H54 (cell line): ENCODE results near the gene GPRIN1.
"Not testable (repeated sequence)": the region's sequence is repeated elsewhere in the genome, so short reads cannot be mapped to it uniquely, and the experiment has no call there.

Experiments
- DNase-seq: peaks from one replicate; pipeline ENCODE4 v3.0.0; 2011; ENCODE audit warnings: low spot score, mixed read lengths; ENCODE audit not compliant: insufficient read length
- FAIRE-seq: peaks from 3 replicates; lab custom pipeline; 2011; peaks lifted over from hg19 to GRCh38; lab: Jason Lieb, UNC
- POLR2A ChIP-seq: IDR thresholded peaks from 2 replicates; pipeline ENCODE4 v1.6.1; 2011; ENCODE audit warnings: low read depth, mild to moderate bottlenecking, low read length

The GPRIN1 gene

DNA sequence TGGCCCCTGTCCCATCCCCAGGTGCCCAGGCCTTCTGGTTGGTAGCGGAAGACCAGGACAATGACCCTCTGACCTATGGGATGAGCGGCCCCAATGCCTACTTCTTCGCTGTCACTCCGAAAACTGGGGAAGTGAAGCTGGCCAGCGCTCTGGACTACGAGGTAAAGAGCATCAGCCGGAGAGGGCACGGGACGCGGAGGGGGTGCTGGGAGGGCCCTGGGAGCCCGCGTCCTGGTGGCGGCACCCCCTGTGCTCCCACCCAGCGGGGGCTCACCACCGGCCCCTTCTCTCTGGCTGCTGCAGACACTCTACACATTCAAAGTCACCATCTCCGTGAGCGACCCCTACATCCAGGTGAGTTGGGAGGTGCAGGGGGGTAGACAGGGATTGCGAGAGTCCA, 41.3 kb downstream of the GPRIN1 start:
- no peak for TF ChIP-seq POLR2A
- DNase-seq = no peak
- FAIRE-seq = no peak

- DNase-seq = no peak
- TF ChIP-seq POLR2A = no peak
- no peak for FAIRE-seq
Measured at GRCh38 chr5:176565760-176566288, 44.1 kb downstream of the GPRIN1 start.

- no peak for DNase-seq
- no peak for TF ChIP-seq POLR2A
- FAIRE-seq = no peak
Measured at GRCh38 chr5:176564002-176564401, 46.0 kb downstream of the GPRIN1 start.

GRCh38 chr5:176562189-176562588, 47.8 kb downstream of the GPRIN1 start:
- DNase-seq = no peak
- no peak for TF ChIP-seq POLR2A
- FAIRE-seq = no peak

DNA sequence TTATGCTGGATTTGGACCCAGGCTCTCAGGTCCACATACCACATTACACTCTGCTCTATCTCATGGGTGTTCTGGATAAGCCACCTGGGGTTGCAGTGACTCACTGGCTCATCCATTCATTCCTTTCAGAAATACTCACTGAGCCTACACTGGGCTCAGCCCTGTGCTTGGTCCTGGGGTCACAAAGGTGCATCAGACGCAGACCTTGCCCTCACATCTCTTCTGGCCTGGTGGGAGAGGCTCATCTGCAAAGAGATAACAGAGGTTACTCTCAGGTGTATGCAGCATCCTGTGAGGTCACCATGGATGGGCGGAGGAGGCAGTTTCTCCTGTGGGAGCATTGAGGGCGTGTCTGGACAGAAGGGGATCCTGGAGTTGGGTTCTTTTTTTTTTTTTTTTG, 48.7 kb downstream of the GPRIN1 start:
- TF ChIP-seq POLR2A = no peak
- FAIRE-seq = no peak
- DNase-seq = no peak

GRCh38 chr5:176560364-176560763, 49.6 kb downstream of the GPRIN1 start:
- TF ChIP-seq POLR2A = no peak
- FAIRE-seq (no peak), DNase-seq (no peak)

- FAIRE-seq (no peak), DNase-seq (no peak)
- TF ChIP-seq POLR2A = no peak
Measured at GRCh38 chr5:176559683-176560082, 50.3 kb downstream of the GPRIN1 start.

DNA sequence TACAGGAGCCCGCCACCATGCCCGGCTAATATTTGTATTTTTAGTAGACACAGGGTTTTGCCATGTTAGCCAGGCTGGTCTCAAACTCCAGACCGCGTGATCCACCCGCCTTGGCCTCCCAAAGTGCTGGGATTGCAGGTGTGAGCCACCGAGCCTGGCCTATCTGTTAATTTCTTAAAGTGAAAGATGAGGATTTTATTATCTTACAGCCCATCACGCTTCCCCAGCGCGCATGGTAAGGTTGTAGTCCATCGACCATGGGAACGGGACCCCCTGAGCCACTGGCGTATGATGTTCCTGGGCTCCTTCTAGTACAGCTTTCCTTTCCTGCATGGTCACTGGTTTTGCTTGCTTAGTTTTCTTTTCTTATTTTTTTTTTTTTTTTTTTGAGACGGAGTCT, 52.1 kb downstream of the GPRIN1 start:
- TF ChIP-seq POLR2A = no peak
- FAIRE-seq = no peak
- no peak for DNase-seq

GRCh38 chr5:176553260-176554085, 56.5 kb downstream of the GPRIN1 start:
- no peak for TF ChIP-seq POLR2A

GRCh38 chr5:176552332-176552869, 57.6 kb downstream of the GPRIN1 start:
- DNase-seq (no peak), FAIRE-seq (no peak)
- no peak for TF ChIP-seq POLR2A

More at GRCh38 chr5:176553260-176554085, 56.5 kb downstream of the GPRIN1 start:
- FAIRE-seq = no peak
- DNase-seq = no peak

DNA sequence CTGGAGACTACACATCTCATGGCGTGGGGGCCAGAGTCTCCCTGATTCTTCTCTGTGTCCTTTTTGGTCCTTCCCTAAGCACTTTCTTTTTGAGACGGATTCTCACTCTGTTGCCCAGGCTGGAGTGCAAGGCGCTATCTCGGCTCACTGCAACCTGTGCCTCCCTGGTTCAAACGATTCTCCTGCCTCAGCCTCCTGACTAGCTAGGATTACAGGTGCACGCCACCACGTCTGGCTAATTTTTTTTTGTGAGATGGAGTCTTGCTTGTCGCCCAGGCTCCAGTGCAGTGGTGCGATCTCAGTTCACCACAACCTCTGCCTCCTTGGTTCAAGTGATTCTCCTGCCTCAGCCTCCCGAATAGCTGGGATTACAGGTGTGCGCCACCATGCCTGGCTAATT, 59.0 kb downstream of the GPRIN1 start:
- not testable (repeated sequence) for FAIRE-seq, DNase-seq

DNA sequence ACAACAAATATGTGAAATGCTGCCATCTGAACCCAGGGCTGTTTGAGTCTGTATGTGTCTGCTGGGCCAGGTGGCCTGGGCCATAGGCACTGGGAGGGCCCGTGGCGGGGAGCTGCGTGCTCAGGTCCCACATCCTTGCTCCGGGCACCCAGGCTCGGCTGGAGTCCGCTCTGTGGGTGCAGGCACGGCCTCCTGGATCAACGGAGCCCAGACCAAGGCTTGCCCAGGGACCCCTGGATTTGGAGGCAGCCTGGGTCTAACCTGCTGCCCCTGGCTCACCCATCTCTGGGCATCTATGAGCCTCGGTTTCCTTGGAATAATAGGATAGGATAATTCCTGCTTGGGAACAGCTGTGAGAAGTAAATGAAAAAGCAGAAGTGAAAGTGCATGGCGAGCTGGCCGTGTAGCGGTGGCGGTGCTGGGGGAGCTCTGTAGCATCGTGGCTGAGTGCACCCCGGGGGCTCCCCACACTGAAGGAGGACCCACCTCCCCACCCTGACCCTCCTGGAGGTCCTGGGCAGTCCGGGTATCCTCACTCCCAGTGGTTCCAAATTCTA, 59.6 kb downstream of the GPRIN1 start:
- FAIRE-seq (no peak), DNase-seq (no peak)
- TF ChIP-seq POLR2A = no peak

- FAIRE-seq (no peak), DNase-seq (no peak)
- TF ChIP-seq POLR2A = no peak
Measured at GRCh38 chr5:176549871-176550270, 60.1 kb downstream of the GPRIN1 start.

DNA sequence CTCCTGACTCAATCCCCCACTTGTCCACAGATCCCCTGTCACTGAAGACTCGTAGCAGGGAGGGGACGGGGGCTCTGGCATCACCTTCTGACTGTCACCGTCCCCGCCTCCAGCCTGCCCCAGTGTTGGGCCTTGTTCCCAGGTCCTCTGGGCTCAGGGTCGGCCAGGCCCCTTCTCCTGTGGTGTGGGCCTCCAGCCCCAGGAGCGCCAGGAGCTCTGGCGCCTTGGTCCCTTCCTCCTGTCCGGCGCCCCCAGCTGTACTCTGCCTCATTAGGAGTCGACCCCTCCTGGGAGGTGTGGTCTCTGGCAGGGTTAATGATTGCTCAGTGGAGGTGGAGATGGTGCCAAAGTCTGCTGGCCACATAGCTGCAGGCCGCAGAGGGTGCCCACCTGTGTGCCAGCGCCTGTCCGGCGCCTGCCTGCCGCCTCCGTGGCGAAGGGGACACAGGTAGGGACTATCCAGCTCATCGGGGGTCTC, 61.0 kb downstream of the GPRIN1 start, which contains the start of gene CDHR2:
Gene CDHR2 (plus strand): TSS at position 376 of the 478 bp plus-strand sequence. CDS start 16,011 bp downstream, outside the sequence.
- FAIRE-seq (no peak), DNase-seq (no peak)
- no peak for TF ChIP-seq POLR2A
